HL-60 (cell line): Measurements from ENCODE around the gene ROPN1L.

Experiments
- TF ChIP-seq, protein P1 (sequence below): IDR thresholded peaks from 2 replicates; pipeline ENCODE4 v1.6.1; 2012; ENCODE audit warnings: low read depth; ENCODE audit not compliant: insufficient replicate concordance
- TF ChIP-seq, protein P2 (sequence below): IDR thresholded peaks from one replicate; pipeline ENCODE4 v1.5.1; 2011; ENCODE audit warnings: low read length, control low read depth, inconsistent platforms; ENCODE audit not compliant: insufficient read depth

DNA sequence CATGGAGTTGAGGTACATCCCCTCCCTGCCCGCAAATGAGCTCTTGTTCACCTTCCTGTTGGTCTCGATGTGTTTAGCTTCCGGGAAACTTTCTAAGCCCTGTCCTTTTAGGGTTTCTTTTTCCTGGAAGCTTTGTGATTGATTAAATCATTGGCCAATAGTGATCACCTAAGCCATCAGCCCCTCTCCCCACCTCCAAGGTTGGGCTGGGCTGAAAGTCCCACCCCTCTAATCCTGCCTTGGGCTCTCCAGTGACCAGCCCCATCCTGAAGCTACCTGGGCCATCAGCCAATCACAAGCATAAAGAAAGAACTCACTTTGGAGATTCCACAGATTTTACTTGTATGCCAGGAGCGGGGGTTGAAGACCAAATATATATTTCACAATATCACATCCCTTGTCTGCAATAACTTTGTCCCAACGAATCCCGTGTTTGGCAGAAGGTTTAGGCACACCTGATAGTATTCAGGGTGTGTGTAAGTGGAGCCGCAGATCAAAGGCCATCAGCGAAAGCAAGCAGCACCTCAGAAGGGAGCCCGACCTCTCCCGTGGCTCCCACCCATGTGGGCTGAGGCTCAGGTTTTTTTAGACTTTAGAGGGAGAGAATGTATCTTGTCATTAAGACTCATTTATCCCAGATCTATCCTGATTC, 20.4 kb downstream of the ROPN1L start:
- TF ChIP-seq, protein P1, sequence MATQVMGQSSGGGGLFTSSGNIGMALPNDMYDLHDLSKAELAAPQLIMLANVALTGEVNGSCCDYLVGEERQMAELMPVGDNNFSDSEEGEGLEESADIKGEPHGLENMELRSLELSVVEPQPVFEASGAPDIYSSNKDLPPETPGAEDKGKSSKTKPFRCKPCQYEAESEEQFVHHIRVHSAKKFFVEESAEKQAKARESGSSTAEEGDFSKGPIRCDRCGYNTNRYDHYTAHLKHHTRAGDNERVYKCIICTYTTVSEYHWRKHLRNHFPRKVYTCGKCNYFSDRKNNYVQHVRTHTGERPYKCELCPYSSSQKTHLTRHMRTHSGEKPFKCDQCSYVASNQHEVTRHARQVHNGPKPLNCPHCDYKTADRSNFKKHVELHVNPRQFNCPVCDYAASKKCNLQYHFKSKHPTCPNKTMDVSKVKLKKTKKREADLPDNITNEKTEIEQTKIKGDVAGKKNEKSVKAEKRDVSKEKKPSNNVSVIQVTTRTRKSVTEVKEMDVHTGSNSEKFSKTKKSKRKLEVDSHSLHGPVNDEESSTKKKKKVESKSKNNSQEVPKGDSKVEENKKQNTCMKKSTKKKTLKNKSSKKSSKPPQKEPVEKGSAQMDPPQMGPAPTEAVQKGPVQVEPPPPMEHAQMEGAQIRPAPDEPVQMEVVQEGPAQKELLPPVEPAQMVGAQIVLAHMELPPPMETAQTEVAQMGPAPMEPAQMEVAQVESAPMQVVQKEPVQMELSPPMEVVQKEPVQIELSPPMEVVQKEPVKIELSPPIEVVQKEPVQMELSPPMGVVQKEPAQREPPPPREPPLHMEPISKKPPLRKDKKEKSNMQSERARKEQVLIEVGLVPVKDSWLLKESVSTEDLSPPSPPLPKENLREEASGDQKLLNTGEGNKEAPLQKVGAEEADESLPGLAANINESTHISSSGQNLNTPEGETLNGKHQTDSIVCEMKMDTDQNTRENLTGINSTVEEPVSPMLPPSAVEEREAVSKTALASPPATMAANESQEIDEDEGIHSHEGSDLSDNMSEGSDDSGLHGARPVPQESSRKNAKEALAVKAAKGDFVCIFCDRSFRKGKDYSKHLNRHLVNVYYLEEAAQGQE = no peak
- TF ChIP-seq, protein P2, sequence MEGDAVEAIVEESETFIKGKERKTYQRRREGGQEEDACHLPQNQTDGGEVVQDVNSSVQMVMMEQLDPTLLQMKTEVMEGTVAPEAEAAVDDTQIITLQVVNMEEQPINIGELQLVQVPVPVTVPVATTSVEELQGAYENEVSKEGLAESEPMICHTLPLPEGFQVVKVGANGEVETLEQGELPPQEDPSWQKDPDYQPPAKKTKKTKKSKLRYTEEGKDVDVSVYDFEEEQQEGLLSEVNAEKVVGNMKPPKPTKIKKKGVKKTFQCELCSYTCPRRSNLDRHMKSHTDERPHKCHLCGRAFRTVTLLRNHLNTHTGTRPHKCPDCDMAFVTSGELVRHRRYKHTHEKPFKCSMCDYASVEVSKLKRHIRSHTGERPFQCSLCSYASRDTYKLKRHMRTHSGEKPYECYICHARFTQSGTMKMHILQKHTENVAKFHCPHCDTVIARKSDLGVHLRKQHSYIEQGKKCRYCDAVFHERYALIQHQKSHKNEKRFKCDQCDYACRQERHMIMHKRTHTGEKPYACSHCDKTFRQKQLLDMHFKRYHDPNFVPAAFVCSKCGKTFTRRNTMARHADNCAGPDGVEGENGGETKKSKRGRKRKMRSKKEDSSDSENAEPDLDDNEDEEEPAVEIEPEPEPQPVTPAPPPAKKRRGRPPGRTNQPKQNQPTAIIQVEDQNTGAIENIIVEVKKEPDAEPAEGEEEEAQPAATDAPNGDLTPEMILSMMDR = no peak
